PC-9 (cell line): Measurements from ENCODE around the gene RIOK2.

Source experiments
- EZH2 ChIP-seq: fragments of 200-600 bp; sonication (generic); IDR thresholded peaks from 2 replicates; pipeline ENCODE4 v1.8.0; 2017; ENCODE audit warnings: antibody characterized with exemption, low read depth
- TF ChIP-seq, protein P1 (sequence below): fragments of 200-600 bp; sonication (generic); conservative IDR thresholded peaks from 2 replicates; pipeline ENCODE4 v1.6.1; 2017; ENCODE audit warnings: mixed run types, antibody characterized with exemption, mild to moderate bottlenecking, moderate library complexity

DNA sequence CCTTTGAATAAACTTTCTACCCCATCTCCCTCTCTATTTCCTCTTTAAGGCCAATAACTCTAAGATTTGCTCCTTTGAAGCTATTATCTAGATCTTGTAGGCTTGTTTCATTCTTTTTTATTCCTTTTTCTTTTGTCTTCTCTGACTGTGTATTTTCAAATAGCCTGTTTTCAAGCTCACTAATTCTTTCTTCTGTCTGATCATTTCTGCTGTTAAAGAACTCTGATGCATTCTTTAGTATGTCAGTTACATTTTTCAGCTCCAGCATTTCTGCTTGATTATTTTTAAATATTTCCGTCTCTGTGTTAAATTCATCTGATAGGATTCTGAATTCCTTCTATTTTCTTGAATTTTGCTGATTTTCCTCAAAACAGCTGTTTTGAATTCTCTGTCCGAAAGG is 25.4 kb downstream of the RIOK2 start:
- TF ChIP-seq, protein P1, sequence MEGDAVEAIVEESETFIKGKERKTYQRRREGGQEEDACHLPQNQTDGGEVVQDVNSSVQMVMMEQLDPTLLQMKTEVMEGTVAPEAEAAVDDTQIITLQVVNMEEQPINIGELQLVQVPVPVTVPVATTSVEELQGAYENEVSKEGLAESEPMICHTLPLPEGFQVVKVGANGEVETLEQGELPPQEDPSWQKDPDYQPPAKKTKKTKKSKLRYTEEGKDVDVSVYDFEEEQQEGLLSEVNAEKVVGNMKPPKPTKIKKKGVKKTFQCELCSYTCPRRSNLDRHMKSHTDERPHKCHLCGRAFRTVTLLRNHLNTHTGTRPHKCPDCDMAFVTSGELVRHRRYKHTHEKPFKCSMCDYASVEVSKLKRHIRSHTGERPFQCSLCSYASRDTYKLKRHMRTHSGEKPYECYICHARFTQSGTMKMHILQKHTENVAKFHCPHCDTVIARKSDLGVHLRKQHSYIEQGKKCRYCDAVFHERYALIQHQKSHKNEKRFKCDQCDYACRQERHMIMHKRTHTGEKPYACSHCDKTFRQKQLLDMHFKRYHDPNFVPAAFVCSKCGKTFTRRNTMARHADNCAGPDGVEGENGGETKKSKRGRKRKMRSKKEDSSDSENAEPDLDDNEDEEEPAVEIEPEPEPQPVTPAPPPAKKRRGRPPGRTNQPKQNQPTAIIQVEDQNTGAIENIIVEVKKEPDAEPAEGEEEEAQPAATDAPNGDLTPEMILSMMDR, result no peak
- no peak for TF ChIP-seq EZH2
